ENCODE data around the gene LGALS16.
"Not testable (repeated sequence)": the region's sequence is repeated elsewhere in the genome, so short reads cannot be mapped to it uniquely, and the experiment has no call there.

The LGALS16 gene, protein sequence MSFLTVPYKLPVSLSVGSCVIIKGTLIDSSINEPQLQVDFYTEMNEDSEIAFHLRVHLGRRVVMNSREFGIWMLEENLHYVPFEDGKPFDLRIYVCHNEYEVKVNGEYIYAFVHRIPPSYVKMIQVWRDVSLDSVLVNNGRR

DNA sequence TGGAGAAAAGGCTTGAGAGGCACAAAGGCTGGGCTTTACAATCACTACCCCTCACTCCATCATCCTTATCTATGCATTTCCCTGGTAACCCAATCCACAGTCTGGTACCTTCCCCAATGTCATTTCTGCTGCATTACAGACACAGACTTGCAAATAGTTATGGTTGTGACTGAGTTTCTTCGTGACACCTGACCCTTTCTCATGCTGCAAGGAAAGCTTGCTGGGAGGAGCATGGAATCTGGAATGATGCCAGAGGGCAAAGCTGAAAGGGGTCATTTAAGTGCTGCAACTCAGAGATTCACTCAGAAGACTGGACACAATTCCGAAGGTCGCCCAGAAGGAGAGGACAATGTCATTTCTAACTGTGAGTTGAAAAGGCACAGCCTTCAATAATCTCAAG lies at the start of gene LGALS16:
LGALS16 (plus strand) TSS at position 301 of the 400 bp plus-strand sequence; CDS start at position 350, 49 bp downstream.
- DNase-seq: no peak

DNA sequence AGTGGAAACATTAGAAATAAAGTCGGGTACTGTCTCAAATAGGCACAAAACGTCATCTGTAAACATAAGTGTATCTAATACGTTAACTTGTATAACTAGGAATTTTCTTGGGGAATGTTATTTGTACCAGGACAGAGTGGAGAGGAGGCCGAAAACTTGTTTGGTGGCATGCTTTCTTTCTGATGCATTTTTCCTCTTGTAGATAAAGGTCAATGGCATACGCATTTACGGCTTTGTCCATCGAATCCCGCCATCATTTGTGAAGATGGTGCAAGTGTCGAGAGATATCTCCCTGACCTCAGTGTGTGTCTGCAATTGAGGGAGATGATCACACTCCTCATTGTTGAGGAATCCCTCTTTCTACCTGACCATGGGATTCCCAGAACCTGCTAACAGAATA lies 48.7 kb upstream of the LGALS16 start:
- no peak for DNase-seq

DNA sequence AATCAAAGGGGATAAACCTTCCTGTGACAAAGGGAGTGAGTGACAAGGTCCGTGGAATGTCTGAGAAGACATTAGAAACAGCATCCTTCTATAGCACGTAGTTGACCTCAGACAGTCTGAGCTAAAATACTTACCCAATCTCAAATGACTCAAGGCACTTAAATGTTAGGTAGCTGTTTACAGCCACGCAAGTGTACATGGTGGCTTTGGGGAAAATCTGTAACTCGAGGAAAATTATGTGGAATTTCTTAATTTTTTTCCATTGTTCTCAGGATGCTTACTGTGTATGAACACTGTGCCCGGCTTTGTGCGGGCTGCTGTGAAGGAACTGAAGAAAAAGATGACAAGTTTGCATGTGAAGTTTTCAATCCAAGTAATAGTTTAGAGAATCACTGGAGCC lies 48.2 kb upstream of the LGALS16 start:
- DNase-seq: no peak

DNA sequence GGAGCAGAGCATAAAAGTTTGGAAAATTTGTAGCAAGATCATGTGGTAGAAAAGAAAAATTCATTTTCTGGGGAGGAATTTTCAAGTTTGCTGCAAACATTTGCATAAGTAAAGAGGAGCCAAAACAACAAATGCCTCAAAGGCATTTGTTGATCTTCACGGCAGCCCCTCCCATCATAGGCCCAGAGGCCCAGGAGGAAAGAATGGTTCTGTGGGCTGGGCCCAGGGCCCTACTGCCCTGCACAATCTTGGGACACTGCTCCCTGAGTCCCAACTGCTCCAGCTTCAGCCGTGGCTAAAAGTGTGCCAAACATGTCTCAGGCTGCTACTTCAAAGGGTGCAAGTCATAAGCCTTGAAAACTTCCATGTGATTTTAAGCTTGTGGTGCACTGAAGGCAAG lies 42.1 kb upstream of the LGALS16 start:
- DNase-seq: no peak

DNA sequence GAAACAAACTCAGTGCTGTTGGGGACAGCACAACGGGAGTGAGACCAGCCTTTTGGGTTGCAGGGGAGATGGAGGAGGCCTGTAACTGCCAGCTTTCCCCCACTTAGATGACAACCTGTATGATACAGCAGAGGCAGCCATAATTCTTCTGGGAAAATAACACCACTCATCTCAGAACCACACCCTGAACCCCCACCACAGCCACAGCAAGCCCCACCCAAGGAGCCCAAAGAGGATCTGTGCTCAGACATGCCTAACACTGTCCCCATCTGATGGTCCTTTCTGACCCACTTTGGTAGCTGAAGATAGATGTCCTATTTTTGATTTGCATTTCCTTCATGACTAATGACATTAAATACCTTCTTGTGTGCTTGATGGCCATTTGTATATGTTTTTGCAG lies 38.0 kb upstream of the LGALS16 start:
- no peak for DNase-seq

DNA sequence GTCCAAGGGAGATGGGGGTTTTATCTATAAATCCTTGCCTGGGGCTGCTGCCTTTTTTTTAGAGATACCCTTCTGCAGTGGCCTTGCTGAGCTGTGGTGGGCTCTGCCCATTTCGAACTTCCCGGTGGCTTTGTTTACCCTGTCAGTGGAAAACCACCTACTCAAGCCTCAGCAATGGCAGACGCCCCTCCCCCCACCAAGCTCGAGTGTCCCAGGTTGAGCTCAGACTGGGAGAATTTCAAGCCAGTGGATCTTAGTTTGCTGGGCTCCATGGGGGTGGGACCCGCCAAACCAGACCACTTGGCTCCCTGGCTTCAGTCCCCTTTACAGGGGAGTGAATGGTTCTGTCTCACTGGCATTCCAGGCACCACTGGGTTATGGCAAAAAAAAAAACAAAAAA lies 31.8 kb upstream of the LGALS16 start:
- DNase-seq: no peak

DNA sequence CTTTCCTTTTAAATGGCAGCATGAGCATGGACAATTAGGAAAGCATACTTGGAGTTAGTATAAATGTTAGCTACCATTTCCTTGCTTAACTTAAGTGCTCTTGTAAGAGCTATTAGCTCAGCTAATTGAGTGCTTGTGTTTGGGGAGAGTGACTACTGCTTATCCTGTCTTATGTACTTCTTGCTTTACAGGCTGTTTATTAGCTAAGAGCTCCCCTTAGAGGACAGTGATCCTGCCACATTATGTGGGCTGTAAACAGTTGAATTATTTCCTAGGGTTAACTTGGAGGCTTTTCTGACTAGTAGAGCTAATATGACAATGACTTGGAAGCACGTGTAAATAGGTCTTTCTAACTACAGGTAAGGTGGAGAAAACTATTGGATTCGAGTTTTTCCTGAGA lies 28.1 kb upstream of the LGALS16 start:
- peak in 1 of 2 donors; percentile 5 for DNase-seq

DNA sequence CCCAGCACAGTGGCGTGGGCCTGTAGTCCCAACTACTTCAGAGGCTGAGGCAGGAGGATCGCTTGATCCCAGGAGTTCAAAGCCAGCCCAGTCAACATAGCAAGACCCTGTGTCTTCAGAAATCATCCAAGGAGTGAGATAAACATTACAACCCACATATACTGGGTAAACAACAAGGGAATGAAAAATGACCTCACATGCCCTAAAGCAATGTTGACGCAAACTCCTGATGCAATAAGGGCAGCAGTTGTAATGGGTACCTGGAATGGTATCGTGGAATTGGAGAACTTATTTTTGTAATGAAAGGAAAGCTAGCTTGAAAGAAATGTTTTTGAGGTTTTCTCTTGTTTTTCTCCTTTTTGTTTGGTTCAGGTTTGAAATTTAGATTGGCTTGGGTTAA lies 24.5 kb upstream of the LGALS16 start:
- DNase-seq: no peak

DNA sequence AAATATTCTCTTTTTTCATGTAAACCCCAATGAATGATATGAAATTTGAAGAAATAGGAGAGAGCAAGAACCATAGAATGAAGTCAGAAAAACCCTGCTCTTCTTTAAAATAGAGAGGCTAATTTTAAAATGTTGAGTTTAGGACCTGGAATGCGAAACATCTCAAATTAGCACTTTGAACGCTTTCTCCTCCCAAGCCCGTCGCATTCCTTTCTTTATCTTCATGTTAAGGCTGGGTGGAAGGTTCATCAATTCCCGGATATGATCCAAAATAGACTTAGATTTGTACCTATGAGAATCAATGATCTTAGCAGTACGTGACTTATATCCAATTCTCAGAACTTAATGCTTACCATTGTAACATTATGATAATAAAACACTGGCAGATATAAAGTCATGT lies 24.1 kb upstream of the LGALS16 start:
- no peak for DNase-seq

DNA sequence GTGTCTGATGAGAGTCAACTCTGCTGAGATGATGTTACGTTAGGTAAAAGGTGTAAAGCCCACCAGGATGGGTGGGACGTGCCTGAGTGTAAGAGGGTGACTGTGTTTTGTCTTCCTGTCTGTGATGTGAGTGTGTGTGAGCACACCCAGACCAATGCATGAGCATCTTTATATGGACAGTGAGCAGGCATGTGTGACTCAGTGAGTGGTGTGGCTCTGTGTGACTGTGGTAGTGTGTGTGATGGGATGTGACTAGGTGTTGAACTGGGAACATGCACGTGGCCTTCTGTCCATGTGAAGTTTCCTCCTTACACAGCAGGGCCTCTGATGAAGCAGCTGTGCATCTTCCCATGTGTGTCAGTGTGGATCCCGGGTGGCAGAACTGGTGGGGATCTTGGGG lies 17.8 kb upstream of the LGALS16 start:
- DNase-seq: no peak

DNA sequence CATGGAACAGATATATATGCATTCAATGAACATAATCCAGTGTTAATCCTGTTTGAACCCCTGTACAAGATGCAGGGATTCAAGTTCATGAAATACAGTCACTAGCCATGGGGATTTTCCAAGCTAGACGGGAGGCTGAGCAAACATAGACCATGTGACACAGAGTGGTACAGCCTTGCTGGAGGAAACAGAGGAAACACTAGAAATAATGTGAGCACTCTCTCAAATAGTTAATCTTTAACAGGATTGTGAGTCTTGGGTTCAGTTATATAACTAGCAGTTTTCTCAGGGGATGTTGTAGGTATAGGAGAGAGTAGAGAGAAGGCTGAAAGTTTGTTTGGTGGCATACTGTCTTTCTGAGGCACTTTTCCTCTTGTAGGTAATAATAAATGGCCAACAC lies 13.9 kb upstream of the LGALS16 start:
- DNase-seq: no peak

DNA sequence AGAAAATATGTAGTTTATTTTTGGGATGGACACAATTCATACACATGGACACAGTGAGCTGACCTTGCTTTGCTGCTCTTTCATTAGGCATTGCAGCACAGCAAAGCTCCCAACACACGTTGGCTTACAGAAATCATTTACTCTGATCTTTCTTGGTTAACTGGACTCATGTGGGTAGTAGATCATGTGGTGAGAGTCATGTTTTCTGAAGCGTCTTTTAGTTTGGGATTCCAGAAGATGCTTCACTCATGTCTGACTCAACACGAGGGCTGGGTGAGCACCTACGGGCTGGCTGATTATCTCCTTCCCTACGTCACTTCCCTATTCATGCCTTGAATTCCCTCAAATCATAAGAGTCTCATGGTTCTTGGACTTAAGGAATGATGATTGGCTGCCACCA lies 12.1 kb upstream of the LGALS16 start:
- DNase-seq: no peak

DNA sequence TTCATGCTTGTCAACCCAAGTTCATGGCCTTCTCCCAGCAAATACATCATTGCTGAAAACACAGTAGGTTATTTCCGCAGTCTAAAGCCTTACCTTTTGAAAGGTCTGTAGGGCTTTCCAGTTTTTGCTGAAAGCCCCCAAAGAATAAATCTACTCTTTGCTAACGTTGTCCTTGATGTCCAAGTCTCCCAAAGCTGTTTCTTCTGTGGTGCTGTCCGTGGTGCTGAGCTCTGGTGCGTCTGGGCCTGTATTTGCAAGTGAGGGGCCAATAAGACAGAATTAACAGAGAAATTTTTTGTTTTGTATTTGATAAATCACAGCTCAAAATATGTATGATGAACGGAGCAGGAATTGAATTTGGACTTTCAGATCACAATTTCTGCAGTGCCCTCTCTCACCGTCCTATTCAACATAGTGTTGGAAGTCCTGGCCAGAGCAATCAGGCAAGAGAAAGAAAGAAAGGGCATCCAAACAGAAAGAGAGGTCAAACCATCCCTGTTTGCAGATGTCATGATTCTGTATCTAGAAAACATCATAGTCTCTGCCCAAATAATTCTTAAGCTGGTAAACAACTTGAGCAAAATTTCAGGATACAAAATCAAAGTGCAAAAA lies 9.8 kb upstream of the LGALS16 start:
- peak in 1 of 2 donors; percentile 5 for DNase-seq

DNA sequence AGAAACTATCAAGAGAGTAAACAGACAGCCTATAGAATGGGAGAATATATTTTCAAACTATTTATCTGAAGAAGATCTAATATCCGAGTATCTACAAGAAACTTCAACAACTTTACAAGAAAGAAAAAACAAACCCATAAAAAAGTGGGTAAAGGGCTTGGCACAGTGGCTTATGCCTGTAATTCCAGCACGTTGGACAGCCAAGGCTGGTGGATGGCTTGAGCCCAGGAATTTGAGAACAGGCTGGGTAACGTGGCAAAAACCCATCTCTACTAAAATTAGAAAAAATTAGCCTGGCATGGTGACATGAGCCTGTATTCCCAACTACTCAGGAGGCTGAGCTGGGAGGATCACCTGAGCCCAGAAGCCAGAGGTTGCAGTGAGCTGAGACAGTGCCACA lies 7.8 kb upstream of the LGALS16 start:
- DNase-seq: no peak

DNA sequence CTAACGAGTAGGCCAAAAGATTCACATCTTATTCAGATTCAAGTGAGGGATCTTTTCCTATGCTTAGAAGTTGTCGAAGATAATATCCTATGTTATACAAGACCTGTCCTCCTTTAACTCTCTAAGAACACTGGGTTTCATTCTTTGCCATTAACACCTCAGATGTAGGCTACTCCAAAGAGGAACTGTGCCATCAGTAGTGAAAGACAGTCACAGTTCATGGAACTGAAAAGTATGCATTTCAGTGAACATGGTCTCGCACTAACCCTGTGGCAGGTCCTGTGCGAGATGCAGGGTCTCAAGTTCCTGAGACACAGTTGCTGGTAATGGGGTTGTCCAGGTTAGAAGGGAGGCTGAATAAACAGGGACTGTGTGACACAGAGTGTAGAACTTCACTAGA lies 4.1 kb downstream of the LGALS16 start:
- DNase-seq: no peak

DNA sequence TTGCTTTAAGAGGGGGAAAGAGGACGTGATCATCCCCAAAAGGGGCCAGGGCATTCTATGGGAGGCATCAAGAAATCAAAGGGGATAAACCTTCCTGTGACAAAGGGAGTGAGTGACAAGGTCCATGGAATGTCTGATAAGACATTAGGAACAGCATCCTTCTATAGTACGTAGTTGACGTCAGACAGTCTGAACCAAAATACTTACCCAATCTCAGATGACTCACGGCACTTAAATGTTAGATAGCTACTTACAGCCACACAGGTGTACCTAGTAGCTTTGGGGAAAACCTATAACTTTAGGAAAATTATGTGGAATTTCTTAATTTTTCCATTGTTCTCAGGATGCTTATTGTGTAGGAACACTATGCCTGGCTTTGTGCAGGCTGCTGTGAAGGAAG lies 4.9 kb downstream of the LGALS16 start:
- DNase-seq: no peak

DNA sequence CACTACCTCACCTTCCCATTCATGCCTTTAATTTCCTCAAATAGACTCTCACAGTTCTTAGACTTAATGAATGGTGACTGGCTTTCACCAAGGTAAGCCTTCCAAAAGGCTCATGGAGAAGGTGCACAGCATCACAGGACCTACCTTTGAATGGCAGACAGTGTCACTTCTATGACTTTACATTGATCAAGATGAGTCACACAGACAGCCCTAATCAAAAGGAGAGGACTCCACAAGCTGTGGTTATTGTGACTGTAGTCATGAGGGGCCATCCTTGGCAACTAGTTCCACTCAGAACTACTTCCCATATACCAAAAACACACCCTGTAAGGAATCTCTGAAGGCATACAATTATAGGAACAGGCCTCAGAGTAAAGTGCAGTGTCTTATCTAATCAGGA lies 5.9 kb downstream of the LGALS16 start:
- no peak for DNase-seq

DNA sequence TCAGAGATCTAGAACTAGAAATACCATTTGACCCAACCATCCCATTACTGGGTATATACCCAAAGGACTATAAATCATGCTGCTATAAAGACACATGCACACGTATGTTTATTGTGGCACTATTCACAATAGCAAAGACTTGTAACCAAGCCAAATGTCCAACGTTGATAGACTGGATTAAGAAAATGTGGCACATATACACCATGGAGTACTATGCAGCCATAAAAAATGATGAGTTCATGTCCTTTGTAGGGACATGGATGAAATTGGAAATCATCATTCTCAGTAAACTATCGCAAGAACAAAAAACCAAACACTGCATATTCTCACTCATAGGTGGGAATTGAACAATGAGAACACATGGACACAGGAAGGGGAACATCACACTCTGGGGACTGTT lies 14.1 kb downstream of the LGALS16 start:
- not testable (repeated sequence) for DNase-seq

DNA sequence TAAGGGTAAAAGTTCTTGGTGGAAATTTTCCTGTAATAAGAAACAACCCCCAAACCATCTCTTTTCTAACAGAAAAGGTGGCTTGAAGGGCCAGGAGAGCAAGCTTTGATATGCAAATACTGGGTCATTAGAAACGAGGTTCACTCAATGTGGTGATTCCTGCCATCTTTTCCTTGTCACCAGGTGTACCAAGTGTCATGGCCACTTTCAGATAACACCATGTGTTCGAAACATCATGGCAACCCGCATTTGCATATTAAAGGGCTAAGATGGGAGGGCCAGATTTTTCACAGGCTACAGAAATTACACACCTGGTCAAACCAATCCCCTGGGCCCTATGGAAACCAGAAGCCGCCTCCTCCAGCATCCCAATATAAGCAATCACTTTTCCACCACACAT lies 15.3 kb downstream of the LGALS16 start:
- DNase-seq: no peak

DNA sequence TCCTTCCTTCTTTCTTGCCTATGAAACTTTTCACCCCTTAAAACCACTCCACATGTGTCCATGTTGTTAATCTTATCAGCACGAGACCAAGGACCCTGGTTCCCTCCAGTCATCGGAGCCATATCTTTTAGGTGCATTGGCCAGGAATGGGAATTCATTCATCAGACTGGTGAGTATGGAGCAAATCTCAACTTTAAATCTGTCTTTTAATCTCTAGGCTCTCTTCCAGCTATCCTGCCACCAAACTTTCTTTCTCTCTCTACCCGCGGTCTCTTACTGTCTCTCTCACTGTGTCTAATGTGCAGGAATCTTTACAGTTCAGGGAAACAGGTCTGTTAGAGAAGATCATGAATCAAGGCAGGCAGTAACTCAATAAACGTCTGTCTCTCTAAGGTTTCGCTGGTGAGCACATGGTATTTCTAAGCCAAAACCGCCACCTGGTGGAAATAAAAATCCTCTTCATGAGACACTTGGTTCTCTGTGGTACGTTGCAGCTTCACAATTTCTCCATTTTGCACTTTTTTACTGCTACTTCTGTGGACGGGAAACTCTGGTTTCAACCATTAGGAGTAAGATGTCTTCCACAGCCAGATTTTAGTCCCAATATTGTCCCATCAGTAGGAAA lies 16.1 kb downstream of the LGALS16 start:
- peak; percentile 37 to 77 for DNase-seq

DNA sequence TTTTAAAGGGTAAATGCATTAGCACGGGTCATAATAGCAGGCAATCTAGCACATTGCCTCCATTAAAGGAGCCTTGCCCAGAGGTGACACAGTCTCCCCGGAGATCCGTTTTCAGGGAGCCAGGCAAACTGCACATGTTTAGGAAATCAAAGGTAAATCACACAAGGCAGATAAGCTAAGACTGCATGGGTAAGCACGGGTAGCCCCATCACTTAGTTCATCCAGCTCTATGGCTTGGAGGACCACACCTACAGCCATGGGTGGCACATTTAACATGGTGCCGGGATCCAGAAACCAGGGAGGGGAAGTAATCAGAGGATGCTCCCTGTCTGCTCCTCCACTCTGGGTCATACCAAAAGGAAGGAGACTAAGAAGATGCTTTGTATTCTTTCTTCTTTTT lies 16.8 kb downstream of the LGALS16 start:
- no peak for DNase-seq

DNA sequence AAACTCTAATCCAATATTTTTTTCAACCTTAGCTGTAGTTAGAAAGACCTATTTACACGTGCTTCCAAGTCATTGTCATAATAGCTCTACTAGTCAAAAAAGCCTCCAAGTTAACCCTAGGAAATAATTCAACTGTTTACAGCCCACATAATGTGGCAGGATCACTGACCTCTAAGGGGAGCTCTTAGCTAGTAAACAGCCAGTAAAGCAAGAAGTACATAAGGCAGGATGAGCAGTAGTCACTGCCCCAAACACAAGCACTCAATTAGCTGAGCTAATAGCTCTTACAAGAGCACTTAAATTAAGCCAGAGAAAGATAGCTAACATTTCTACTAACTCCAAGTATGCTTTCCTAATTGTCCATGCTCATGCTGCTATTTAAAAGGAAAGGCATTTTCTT lies 18.1 kb downstream of the LGALS16 start:
- not testable (repeated sequence) for DNase-seq

DNA sequence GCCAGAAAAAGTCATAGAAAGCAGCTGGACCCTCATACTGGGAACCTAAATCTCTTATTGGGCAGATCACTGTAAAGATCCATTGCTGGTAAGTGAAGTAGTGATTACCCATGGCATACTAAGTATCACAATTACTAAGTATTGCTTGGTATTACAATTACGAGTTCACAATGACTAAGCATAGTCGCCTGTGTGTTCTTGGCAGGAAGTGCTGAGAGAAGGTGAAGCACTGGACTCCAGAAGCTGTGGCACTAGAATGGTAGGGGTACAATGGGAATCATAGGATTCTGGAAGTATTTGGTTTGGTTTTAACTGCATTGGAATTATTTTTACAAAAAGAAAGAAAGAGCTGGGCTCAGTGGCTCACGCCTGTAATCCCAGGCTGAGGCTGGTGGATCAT lies 20.3 kb downstream of the LGALS16 start:
- no peak for DNase-seq

DNA sequence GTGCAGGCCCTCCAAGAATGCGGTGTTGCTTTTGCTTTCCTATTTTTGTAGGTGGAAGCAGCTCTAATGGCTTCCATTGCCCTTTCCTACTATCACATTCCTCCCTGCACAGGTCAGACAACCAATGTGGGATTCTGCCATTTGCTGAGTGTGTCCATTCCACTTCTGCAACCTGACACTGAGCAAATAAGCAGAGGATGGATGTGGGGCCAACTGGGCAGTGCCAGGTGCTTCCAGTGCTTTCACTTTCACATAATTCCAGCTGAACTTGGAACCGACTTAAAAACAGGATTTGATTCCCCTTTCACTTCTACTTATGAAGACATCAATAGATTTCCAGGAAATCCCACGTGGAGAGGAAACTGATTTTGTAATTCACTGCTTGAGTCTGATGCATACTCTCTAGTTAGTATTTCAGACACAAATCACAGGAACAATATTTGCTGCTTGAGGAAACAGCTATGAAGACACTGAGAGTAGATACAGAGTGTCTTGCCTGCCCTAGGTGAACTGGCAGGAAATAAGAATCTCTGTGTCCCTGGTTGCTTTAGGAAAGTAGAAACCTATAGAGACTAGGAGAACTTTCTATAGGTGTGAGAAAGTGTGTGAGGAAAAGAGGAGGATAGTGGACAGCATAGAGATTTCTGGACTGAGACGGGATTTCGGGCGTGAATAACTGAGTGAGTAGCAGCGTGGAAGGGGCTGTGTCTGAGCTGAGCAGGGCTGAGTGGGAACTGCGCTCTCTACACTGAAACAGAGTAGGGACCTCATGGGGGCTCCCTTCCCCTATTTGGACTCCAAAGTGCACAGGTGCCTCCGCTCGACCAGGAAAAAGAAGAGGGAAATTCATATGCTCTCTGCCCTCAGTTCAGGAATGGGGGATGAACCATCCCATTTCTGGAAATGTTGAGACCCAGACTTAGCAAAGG lies 22.5 kb downstream of the LGALS16 start:
- DNase-seq: peak; percentile 55 to 62

Data from inflammatory macrophage treated with lipopolysaccharide for 1 hour (primary cell).